H9 (cell line): ENCODE results near the gene ASTL. TPM values are rescaled to one million over a fixed set of nuclear protein-coding genes. Genes with fewer than 3 reads are reported as not detected.

Experiments
- DNase-seq: peaks from one replicate; pipeline ENCODE4 v3.0.0-alpha.2; 2017
- H2AFZ ChIP-seq: one replicate; pipeline ENCODE4 v1.6.1; 2013; ENCODE audit warnings: mild to moderate bottlenecking, low read length, control low read depth, moderate library complexity
- H2AK5ac ChIP-seq: 2 replicates; pipeline ENCODE4 v1.6.1; 2013; ENCODE audit warnings: low read length, control low read depth, mixed read lengths; ENCODE audit not compliant: insufficient read length
- H2BK120ac ChIP-seq: one replicate; pipeline ENCODE4 v1.6.1; 2013; ENCODE audit warnings: low read depth, mild to moderate bottlenecking, low read length, control low read depth, inconsistent platforms; ENCODE audit not compliant: poor library complexity, severe bottlenecking
- H2BK12ac ChIP-seq: 2 replicates; pipeline ENCODE4 v1.6.1; 2013; ENCODE audit warnings: low read length, control low read depth, mixed read lengths, low read depth; ENCODE audit not compliant: insufficient read length
- H2BK15ac ChIP-seq: 2 replicates; pipeline ENCODE4 v1.6.1; 2013; ENCODE audit warnings: low read depth, low read length, control low read depth
- H2BK20ac ChIP-seq: one replicate; pipeline ENCODE4 v1.6.1; 2013; ENCODE audit warnings: low read depth, mild to moderate bottlenecking, low read length, control low read depth, inconsistent platforms; ENCODE audit not compliant: poor library complexity, severe bottlenecking
- H2BK5ac ChIP-seq: 2 replicates; pipeline ENCODE4 v1.6.1; 2013; ENCODE audit warnings: low read length, control low read depth, mixed read lengths; ENCODE audit not compliant: insufficient read length
- H3K14ac ChIP-seq: 2 replicates; pipeline ENCODE4 v1.6.1; 2013; ENCODE audit warnings: low read length, control low read depth; ENCODE audit not compliant: insufficient read depth
- H3K18ac ChIP-seq: 2 replicates; pipeline ENCODE4 v1.6.1; 2013; ENCODE audit warnings: low read depth, mild to moderate bottlenecking, mixed read lengths, low read length, control low read depth; ENCODE audit not compliant: insufficient read length
- H3K23ac ChIP-seq: 2 replicates; pipeline ENCODE4 v1.6.1; 2013; ENCODE audit warnings: low read length, control low read depth, mixed read lengths, low read depth; ENCODE audit not compliant: insufficient read length
- H3K23me2 ChIP-seq: 2 replicates; pipeline ENCODE4 v1.6.1; 2013; ENCODE audit warnings: low read depth, mild to moderate bottlenecking, mixed read lengths, low read length, control low read depth; ENCODE audit not compliant: insufficient read length, poor library complexity, severe bottlenecking
- H3K27ac ChIP-seq: 2 replicates; pipeline ENCODE4 v1.5.1; 2013; ENCODE audit warnings: low read length, control low read depth, mixed read lengths, low read depth; ENCODE audit not compliant: insufficient read length
- H3K27me3 ChIP-seq: 2 replicates; pipeline ENCODE4 v1.6.1; 2013; ENCODE audit warnings: low read length, control low read depth, inconsistent platforms; ENCODE audit not compliant: insufficient read depth
- H3K4ac ChIP-seq: 2 replicates; pipeline ENCODE4 v1.6.1; 2013; ENCODE audit warnings: low read depth, mild to moderate bottlenecking, control low read depth, inconsistent platforms, low read length, moderate library complexity
- H3K4me1 ChIP-seq: 2 replicates; pipeline ENCODE4 v1.6.1; 2013; ENCODE audit warnings: low read length, control low read depth, inconsistent platforms; ENCODE audit not compliant: insufficient read depth
- H3K4me2 ChIP-seq: 2 replicates; pipeline ENCODE4 v1.6.1; 2013; ENCODE audit warnings: low read length, control low read depth, mixed read lengths; ENCODE audit not compliant: insufficient read length, insufficient read depth
- H3K56ac ChIP-seq: 2 replicates; pipeline ENCODE4 v1.6.1; 2013; ENCODE audit warnings: low read depth, mild to moderate bottlenecking, mixed read lengths, low read length, control low read depth; ENCODE audit not compliant: insufficient read length
- H3K79me1 ChIP-seq: 2 replicates; pipeline ENCODE4 v1.6.1; 2013; ENCODE audit warnings: low read depth, mild to moderate bottlenecking, moderate library complexity, low read length, control low read depth, inconsistent platforms; ENCODE audit not compliant: insufficient read depth, poor library complexity, severe bottlenecking
- H3K79me2 ChIP-seq: 2 replicates; pipeline ENCODE4 v1.6.1; 2013; ENCODE audit warnings: low read length, control low read depth, inconsistent platforms; ENCODE audit not compliant: insufficient read depth
- H3K9ac ChIP-seq: 2 replicates; pipeline ENCODE4 v1.6.1; 2013; ENCODE audit warnings: low read length, control low read depth, mixed read lengths; ENCODE audit not compliant: insufficient read length; ENCODE audit errors: extremely low read depth
- H3K9me3 ChIP-seq: one replicate; pipeline ENCODE4 v1.6.1; 2013; ENCODE audit warnings: low read depth, low read length, inconsistent platforms; ENCODE audit not compliant: control insufficient read depth
- H3T11ph ChIP-seq: one replicate; pipeline ENCODE4 v1.6.1; 2013; ENCODE audit warnings: mild to moderate bottlenecking, low read length, control low read depth, inconsistent platforms
- H4K20me1 ChIP-seq: one replicate; pipeline ENCODE4 v1.6.1; 2013; ENCODE audit not compliant: control insufficient read depth, insufficient read length, insufficient read depth
- H4K5ac ChIP-seq: 2 replicates; pipeline ENCODE4 v1.6.1; 2013; ENCODE audit warnings: low read depth, mild to moderate bottlenecking, mixed read lengths, low read length, control low read depth; ENCODE audit not compliant: insufficient read length
- H4K8ac ChIP-seq: replicated peaks from 2 replicates; pipeline ENCODE4 v1.6.1; 2013; ENCODE audit warnings: low read length, control low read depth, mixed read lengths, low read depth; ENCODE audit not compliant: insufficient read length
- H4K91ac ChIP-seq: 2 replicates; pipeline ENCODE4 v1.6.1; 2013; ENCODE audit warnings: low read depth, mild to moderate bottlenecking, moderate library complexity, mixed read lengths, low read length, control low read depth; ENCODE audit not compliant: insufficient read length
- H3K27ac Mint-ChIP-seq, 3 experiments: 2 replicates in 2 of 3; 3 replicates in 1 of 3; pipeline ENCODE4 v1.8.0; 2020 to 2021; ENCODE audit warnings: mixed read lengths in 3 of 3, mild to moderate bottlenecking in 1 of 3, moderate library complexity in 1 of 3
- H3K27me3 Mint-ChIP-seq: 2 replicates; pipeline ENCODE4 v1.8.0; 2021; ENCODE audit warnings: low read depth, mild to moderate bottlenecking, moderate library complexity, mixed read lengths
- H3K36me3 Mint-ChIP-seq, 3 experiments: 2 replicates in 2 of 3; 3 replicates in 1 of 3; pipeline ENCODE4 v1.8.0; 2020 to 2021; ENCODE audit warnings: low read depth in 3 of 3, mixed read lengths in 3 of 3; ENCODE audit not compliant: insufficient read depth in 1 of 3
- H3K4me1 Mint-ChIP-seq, 2 experiments: 2 replicates each; pipeline ENCODE4 v1.8.0; 2020; ENCODE audit warnings: mixed read lengths in 2 of 2
- H3K4me3 Mint-ChIP-seq, 2 experiments: 2 replicates in 1 of 2; 3 replicates in 1 of 2; pipeline ENCODE4 v1.8.0; 2020 to 2021; ENCODE audit warnings: mild to moderate bottlenecking in 2 of 2, mixed read lengths in 2 of 2, moderate library complexity in 1 of 2
- H3K9me3 Mint-ChIP-seq, 2 experiments: 2 replicates in 1 of 2; 3 replicates in 1 of 2; pipeline ENCODE4 v1.8.0; 2020; ENCODE audit warnings: mild to moderate bottlenecking in 2 of 2, mixed read lengths in 2 of 2, moderate library complexity in 1 of 2
- CTCF ChIP-seq: fragments of 200-600 bp; sonication (generic); conservative IDR thresholded peaks from 3 replicates; pipeline ENCODE4 v1.8.0; 2021; ENCODE audit warnings: antibody characterized with exemption, mild to moderate bottlenecking
- WGBS: extraction: QIAGEN DNeasy Blood & Tissue Kit; methylation state at CpG from one replicate; pipeline ENCODE4 v1.1.7; 2013; ENCODE audit warnings: missing lambda C conversion rate, low lambda C conversion rate, mixed read lengths; ENCODE audit not compliant: insufficient read length; ENCODE audit errors: extremely low coverage; 5-methylcytosine and 5-hydroxymethylcytosine counted together
- total RNA-seq: library from RNA; stranded (reverse); gene quantifications from 2 replicates; pipeline ENCODE4 v1.2.1, GENCODE V29; 2021

ASTL gene
- total RNA-seq, 1 experiment from 2014 or later = 0.81 TPM

GRCh38 chr2:96082211-96083063, 55.9 kb downstream of the ASTL start:
- Histone ChIP-seq H3K27ac (no peak overlapping the region), H3K27me3 (no peaks in the 10 kb centered on the region), H3K4me2 (no peak overlapping the region), H4K20me1 (no peaks in the 10 kb centered on the region), H3T11ph (no peak overlapping the region), H3K14ac (0 out of 2 replicates have a peak overlapping the region, but pooled peaks have one; percentile 31), H3K23me2 (no peaks in the 10 kb centered on the region), H3K9me3 (no peaks in the 10 kb centered on the region), H3K18ac (no peak overlapping the region), H4K91ac (no peak overlapping the region), H2BK120ac (no peak overlapping the region), H2BK12ac (no peak overlapping the region), H2AFZ (no peak overlapping the region), H3K4ac (no peak overlapping the region), H3K56ac (no peak overlapping the region), H3K23ac (no peak overlapping the region), H2BK20ac (no peak overlapping the region), H2BK5ac (no peak overlapping the region), H3K79me1 (no peaks in the 10 kb centered on the region), H3K79me2 (no peaks in the 10 kb centered on the region), H3K9ac (no peak overlapping the region), H2BK15ac (no peak overlapping the region), H3K4me1 (no peaks in the 10 kb centered on the region), H4K5ac (no peak overlapping the region), H2AK5ac (no peak overlapping the region), H4K8ac (no peak overlapping the region)
- Mint-ChIP-seq H3K27me3 (peaks cover 7% of the 10 kb centered on the region; the same call in 1 of the 2 replicates), H3K4me1 (no peaks in the 10 kb centered on the region), H3K4me3 (no peak overlapping the region), H3K27ac (no peak overlapping the region), H3K9me3 (peaks cover 0 to 2% of the 10 kb centered on the region in 2 experiments; a peak in 3 of 5 replicates), H3K36me3 (no peaks in the 10 kb centered on the region; a peak in 1 of 7 replicates)
- no CpG with 5 or more reads among the region's 14 CpGs for WGBS
- no peak for DNase-seq
- TF ChIP-seq CTCF = no peak
